HepG2 (cell line): Measurements from ENCODE around the gene GLRX5. TPM values are rescaled to one million over a fixed set of nuclear protein-coding genes. Genes with fewer than 3 reads are reported as not detected.

Experiments
- BCL3 ChIP-seq: sonication (generic); formaldehyde crosslinking; IDR thresholded peaks from 2 replicates; pipeline ENCODE4 v1.5.1; 2020; ENCODE audit warnings: mild to moderate bottlenecking, missing genetic modification reagents, moderate library complexity
- MXD1 ChIP-seq: sonication (generic); formaldehyde crosslinking; IDR thresholded peaks from 2 replicates; pipeline ENCODE4 v1.4.0; 2020; ENCODE audit warnings: mild to moderate bottlenecking, missing genetic modification reagents
- PREB ChIP-seq: sonication (generic); formaldehyde crosslinking; IDR thresholded peaks from 2 replicates; pipeline ENCODE4 v1.4.0; 2020; ENCODE audit warnings: missing genetic modification reagents
- SMC3 ChIP-seq: IDR thresholded peaks from 2 replicates; pipeline ENCODE4 v1.6.1; 2011; ENCODE audit warnings: low read length, improper control_type of control experiment
- TARDBP ChIP-seq: sonication (generic); formaldehyde crosslinking; IDR thresholded peaks from 2 replicates; pipeline ENCODE4 v1.8.0; 2022; ENCODE audit warnings: mild to moderate bottlenecking, missing genetic modification reagents
- THAP11 ChIP-seq: IDR thresholded peaks from 2 replicates; pipeline ENCODE4 v1.6.1; 2016; ENCODE audit warnings: missing biosample characterization, missing genetic modification reagents
- ZNF12 ChIP-seq: sonication (generic); formaldehyde crosslinking; IDR thresholded peaks from 2 replicates; pipeline ENCODE4 v1.5.0; 2020; ENCODE audit warnings: missing genetic modification reagents
- ZNF350 ChIP-seq: sonication (generic); formaldehyde crosslinking; IDR thresholded peaks from 2 replicates; pipeline ENCODE4 v1.4.0; 2020; ENCODE audit warnings: mild to moderate bottlenecking, low read depth, missing genetic modification reagents, borderline replicate concordance
- ZNF510 ChIP-seq: sonication (generic); formaldehyde crosslinking; IDR thresholded peaks from 2 replicates; pipeline ENCODE4 v1.4.0; 2020; ENCODE audit warnings: low read depth, mild to moderate bottlenecking, missing genetic modification reagents
- ZNF781 ChIP-seq: sonication (generic); formaldehyde crosslinking; IDR thresholded peaks from 2 replicates; pipeline ENCODE4 v1.5.1; 2020; ENCODE audit warnings: borderline replicate concordance, mild to moderate bottlenecking, missing genetic modification reagents; ENCODE audit errors: not compliant biosample characterization
- polyA plus RNA-seq, 8 experiments: library from polyadenylated mRNA; depleted of rRNA in 3 of 8; stranded (reverse) in 7 of 8; unstranded in 1 of 8; fragments of >200 nt; fragmentation: Illumina TruSeq in 4 of 8; extraction: Trizol in 4 of 8; gene quantifications; 2 replicates each; pipeline versions ENCODE4 v1.2.1 to v1.2.3, GENCODE V29; 2011 to 2016; ENCODE audit warnings: low read depth in 4 of 8, missing spikeins in 1 of 8, mixed read lengths in 1 of 8; ENCODE audit not compliant: insufficient read depth in 1 of 8
- total RNA-seq, 5 experiments: library from RNA; depleted of rRNA; stranded (reverse); fragments of >200 nt; fragmentation: Illumina TruSeq; extraction: Trizol; gene quantifications; 2 replicates each; pipeline ENCODE4 v1.2.3, GENCODE V29; 2016; ENCODE audit warnings: low read depth in 1 of 5
- TF ChIP-seq, protein P1 (sequence below): sonication (generic); formaldehyde crosslinking; IDR thresholded peaks from 2 replicates; pipeline ENCODE4 v1.4.0; 2020; ENCODE audit warnings: low read depth, missing genetic modification reagents
- TF ChIP-seq, protein P2 (sequence below): sonication (generic); formaldehyde crosslinking; IDR thresholded peaks from 2 replicates; pipeline ENCODE4 v1.5.1; 2020; ENCODE audit warnings: mild to moderate bottlenecking, missing genetic modification reagents, borderline replicate concordance

GLRX5 gene
- total and polyA plus RNA-seq, 2 of the 13 experiments (the other 11 are each of a cell fraction or from before 2014, with no cell fraction given), result 122 to 146 TPM

DNA sequence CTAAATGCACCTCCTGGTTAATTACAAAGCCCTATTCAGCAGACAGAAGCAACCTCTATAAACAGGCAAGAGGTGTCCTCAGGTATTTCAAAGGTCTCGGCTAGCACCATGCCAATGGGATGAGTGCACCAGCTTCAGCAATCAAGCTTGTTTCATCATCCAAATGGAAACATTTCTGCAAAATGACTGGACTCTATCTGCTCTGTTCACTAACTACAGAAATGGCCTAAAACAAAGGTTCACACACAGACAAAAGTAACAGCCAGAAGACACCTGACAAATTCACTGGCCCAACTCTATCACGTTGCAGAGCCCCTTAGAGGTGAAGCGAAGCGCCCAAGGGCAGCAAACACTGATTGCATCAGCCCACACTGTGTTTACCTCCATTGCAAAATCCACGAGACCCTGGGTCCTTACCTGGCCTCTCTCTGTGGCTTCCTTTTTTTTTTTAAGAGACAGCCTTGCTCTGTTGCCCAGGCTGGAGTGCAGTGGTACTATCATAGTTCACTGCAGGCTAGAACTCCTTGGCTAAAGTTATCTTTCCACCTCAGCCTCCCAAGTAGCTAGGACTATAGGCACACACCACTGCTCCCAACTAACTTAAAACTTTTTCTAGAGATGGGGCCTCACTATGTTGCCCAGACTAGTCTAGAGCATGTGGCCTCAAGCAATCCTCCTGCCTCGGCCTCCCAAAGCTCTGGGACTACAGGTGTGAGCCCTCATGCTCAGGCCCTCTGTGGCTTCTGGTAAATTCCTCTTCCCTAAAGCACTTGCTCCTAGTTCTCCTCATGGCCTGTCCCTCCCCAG lies 9.9 kb upstream of the GLRX5 start (continued):
- TF ChIP-seq, protein P1, sequence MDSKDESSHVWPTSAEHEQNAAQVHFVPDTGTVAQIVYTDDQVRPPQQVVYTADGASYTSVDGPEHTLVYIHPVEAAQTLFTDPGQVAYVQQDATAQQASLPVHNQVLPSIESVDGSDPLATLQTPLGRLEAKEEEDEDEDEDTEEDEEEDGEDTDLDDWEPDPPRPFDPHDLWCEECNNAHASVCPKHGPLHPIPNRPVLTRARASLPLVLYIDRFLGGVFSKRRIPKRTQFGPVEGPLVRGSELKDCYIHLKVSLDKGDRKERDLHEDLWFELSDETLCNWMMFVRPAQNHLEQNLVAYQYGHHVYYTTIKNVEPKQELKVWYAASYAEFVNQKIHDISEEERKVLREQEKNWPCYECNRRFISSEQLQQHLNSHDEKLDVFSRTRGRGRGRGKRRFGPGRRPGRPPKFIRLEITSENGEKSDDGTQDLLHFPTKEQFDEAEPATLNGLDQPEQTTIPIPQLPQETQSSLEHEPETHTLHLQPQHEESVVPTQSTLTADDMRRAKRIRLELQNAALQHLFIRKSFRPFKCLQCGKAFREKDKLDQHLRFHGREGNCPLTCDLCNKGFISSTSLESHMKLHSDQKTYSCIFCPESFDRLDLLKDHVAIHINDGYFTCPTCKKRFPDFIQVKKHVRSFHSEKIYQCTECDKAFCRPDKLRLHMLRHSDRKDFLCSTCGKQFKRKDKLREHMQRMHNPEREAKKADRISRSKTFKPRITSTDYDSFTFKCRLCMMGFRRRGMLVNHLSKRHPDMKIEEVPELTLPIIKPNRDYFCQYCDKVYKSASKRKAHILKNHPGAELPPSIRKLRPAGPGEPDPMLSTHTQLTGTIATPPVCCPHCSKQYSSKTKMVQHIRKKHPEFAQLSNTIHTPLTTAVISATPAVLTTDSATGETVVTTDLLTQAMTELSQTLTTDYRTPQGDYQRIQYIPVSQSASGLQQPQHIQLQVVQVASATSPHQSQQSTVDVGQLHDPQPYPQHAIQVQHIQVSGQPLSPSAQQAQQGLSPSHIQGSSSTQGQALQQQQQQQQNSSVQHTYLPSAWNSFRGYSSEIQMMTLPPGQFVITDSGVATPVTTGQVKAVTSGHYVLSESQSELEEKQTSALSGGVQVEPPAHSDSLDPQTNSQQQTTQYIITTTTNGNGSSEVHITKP (CRISPR knock-in tag), result peak; percentile 73
- TF ChIP-seq BCL3 (CRISPR knock-in tag) (0 out of 2 replicates have a peak, but pooled peaks have one; percentile 55), SMC3 (peak; percentile 47), ZNF510 (CRISPR knock-in tag) (no peak), ZNF781 (peak; percentile 59), THAP11 (peak; percentile 82), ZNF350 (CRISPR knock-in tag) (peak; percentile 83; the same call in 1 of the 2 replicates), TARDBP (peak; percentile 72; the same call in 1 of the 2 replicates), ZNF12 (CRISPR knock-in tag) (peak; percentile 66; the same call in 1 of the 2 replicates), PREB (CRISPR knock-in tag) (no peak), MXD1 (CRISPR knock-in tag) (no peak)
- TF ChIP-seq, protein P2, sequence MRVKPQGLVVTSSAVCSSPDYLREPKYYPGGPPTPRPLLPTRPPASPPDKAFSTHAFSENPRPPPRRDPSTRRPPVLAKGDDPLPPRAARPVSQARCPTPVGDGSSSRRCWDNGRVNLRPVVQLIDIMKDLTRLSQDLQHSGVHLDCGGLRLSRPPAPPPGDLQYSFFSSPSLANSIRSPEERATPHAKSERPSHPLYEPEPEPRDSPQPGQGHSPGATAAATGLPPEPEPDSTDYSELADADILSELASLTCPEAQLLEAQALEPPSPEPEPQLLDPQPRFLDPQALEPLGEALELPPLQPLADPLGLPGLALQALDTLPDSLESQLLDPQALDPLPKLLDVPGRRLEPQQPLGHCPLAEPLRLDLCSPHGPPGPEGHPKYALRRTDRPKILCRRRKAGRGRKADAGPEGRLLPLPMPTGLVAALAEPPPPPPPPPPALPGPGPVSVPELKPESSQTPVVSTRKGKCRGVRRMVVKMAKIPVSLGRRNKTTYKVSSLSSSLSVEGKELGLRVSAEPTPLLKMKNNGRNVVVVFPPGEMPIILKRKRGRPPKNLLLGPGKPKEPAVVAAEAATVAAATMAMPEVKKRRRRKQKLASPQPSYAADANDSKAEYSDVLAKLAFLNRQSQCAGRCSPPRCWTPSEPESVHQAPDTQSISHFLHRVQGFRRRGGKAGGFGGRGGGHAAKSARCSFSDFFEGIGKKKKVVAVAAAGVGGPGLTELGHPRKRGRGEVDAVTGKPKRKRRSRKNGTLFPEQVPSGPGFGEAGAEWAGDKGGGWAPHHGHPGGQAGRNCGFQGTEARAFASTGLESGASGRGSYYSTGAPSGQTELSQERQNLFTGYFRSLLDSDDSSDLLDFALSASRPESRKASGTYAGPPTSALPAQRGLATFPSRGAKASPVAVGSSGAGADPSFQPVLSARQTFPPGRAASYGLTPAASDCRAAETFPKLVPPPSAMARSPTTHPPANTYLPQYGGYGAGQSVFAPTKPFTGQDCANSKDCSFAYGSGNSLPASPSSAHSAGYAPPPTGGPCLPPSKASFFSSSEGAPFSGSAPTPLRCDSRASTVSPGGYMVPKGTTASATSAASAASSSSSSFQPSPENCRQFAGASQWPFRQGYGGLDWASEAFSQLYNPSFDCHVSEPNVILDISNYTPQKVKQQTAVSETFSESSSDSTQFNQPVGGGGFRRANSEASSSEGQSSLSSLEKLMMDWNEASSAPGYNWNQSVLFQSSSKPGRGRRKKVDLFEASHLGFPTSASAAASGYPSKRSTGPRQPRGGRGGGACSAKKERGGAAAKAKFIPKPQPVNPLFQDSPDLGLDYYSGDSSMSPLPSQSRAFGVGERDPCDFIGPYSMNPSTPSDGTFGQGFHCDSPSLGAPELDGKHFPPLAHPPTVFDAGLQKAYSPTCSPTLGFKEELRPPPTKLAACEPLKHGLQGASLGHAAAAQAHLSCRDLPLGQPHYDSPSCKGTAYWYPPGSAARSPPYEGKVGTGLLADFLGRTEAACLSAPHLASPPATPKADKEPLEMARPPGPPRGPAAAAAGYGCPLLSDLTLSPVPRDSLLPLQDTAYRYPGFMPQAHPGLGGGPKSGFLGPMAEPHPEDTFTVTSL (CRISPR knock-in tag), result peak; percentile 87; the same call in 1 of the 2 replicates
